Measurements from ENCODE around the gene ETV7. TPM values are rescaled to one million over a fixed set of nuclear protein-coding genes. Genes with fewer than 3 reads are reported as not detected.

ETV7 gene
- total RNA-seq, 2 experiments from 2014 or later, result 0.51 to 0.86 TPM

DNA sequence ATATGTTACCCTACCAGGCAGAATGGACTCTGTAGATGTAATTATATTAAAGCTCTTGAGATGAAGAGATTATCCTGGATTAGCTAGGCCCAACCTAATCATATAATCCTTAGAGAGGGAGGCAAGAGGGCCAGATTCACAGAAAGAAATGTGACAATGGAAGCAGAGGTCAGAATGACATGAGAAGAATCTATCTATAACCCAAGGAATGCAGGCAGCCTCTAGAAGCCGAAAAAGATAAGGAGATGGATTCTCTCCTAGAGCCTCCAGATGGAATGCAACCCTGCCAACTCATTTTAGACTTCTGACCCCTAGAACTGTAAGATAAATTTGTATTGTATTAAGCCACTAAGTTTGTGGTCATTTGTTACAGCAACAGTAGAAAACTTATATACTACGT, 42.9 kb upstream of the ETV7 start:
- intact Hi-C loops (cut with micrococcal nuclease), result no loop called here
- Mint-ChIP-seq H3K4me3 (no peak overlapping the region), H3K27ac (no peak overlapping the region), H3K9me3 (no peaks in the 10 kb centered on the region), H3K27me3 (no peaks in the 10 kb centered on the region), H3K36me3 (ENCODE audit: low read depth) (no peaks in the 10 kb centered on the region), H3K4me1 (ENCODE audit: low read depth) (peaks cover 5% of the 10 kb centered on the region)
- ATAC-seq, result no peak
- no peak for DNase-seq
- ChIA-PET CTCF (interaction anchor here (0.9 to 1.4 kb wide), 4 partner anchors 9 to 352 kb away, joined by 3 to 5 read pairs (median 3); partner anchors contain the start of genes KCTD20 and PXT1), POLR2A (interaction anchor here (0.7 kb wide), 1 partner anchor 22 kb away, joined by 3 read pairs; no protein-coding TSS in a partner anchor)
- no peak for TF ChIP-seq CTCF (IDR thresholded peaks at IDR 0.05)

GRCh38 chr6:36428911-36429310, 41.4 kb upstream of the ETV7 start:
- POLR2A ChIA-PET, result interaction anchor here (0.9 kb wide), 1 partner anchor 33 kb away, joined by 3 read pairs; no protein-coding TSS in a partner anchor

DNA sequence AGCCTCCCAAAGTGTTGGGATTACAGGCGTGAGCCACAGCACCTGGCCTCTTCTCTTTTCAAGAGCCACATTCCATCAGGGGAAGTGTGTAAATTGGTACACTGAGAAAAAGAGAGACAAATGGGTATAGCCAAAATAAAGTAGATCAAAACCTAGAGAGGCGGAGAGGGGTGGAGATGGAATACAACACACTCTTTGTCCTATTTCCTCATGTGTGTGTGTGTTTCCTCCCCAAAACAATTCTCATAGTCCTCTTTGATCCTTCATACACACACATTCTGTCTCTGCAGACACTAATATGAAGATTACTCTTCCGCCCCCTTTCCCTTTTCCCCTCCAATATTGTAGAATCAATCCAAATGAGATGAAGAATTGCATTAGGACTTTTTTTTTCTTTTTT, 39.2 kb upstream of the ETV7 start:
- ChIA-PET POLR2A (no interaction called here), CTCF (no interaction called here)
- DNase-seq (no peak), ATAC-seq (no peak)
- Mint-ChIP-seq H3K27me3 (no peaks in the 10 kb centered on the region), H3K4me3 (no peak overlapping the region), H3K27ac (no peak overlapping the region), H3K9me3 (no peaks in the 10 kb centered on the region), H3K36me3 (ENCODE audit: low read depth) (no peaks in the 10 kb centered on the region), H3K4me1 (ENCODE audit: low read depth) (peaks cover 11% of the 10 kb centered on the region)
- TF ChIP-seq CTCF (IDR thresholded peaks at IDR 0.05), result no peak
- intact Hi-C loops (cut with micrococcal nuclease), result no loop called here

More at GRCh38 chr6:36428911-36429310, 41.4 kb upstream of the ETV7 start:
- Mint-ChIP-seq H3K4me1 (ENCODE audit: low read depth) (peaks cover 7% of the 10 kb centered on the region), H3K27me3 (no peaks in the 10 kb centered on the region), H3K36me3 (ENCODE audit: low read depth) (no peaks in the 10 kb centered on the region), H3K27ac (no peak overlapping the region), H3K9me3 (no peaks in the 10 kb centered on the region), H3K4me3 (no peak overlapping the region)
- no peak for DNase-seq
- CTCF ChIA-PET, result no interaction called here
- intact Hi-C loops (cut with micrococcal nuclease), result no loop called here
- TF ChIP-seq CTCF (IDR thresholded peaks at IDR 0.05), result no peak
- no peak for ATAC-seq

DNA sequence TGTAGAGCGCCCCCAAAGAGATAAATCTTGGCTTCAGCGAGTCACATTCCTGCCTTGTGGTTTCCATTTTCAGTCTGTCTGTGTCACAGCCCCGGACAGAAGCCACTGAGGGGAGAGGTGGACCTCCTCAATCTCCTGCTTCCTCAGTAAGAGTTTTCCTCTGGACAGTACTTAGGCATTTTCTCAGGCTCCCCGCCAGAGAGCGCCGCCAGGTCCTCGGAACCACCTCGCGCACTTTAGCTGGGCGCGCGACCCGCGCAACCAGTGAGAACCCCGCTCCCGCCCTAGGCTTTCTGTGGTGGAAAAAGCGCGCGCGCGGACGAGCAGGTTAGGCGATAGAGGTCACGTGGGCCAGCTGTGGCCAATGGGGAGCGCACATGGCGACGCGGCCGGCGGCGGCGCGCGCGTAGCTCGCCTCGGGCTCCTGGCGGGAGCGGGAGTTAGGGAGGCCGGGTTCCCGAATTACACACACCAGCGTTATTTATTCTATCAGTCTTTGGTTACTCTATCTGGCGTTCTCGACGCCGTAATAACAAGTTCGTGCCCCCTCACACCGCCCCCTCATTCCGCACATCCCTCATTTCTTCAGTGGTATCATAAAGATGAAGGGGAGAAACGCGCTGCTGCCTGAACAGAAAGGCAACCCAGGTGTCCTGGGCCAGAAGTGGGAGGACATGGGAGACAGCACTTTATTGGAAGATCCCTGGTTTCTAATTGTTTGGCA, 35.8 kb upstream of the ETV7 start:
- Mint-ChIP-seq H3K4me1 (ENCODE audit: low read depth) (peaks cover 11% of the 10 kb centered on the region), H3K9me3 (no peaks in the 10 kb centered on the region), H3K27me3 (no peaks in the 10 kb centered on the region), H3K4me3 (peak overlapping the region; percentile 77), H3K27ac (peak overlapping the region; percentile 89), H3K36me3 (ENCODE audit: low read depth) (no peaks in the 10 kb centered on the region)
- ATAC-seq (peak; percentile 96), DNase-seq (peak; percentile 99)
- peak; percentile 67 for TF ChIP-seq CTCF (IDR thresholded peaks at IDR 0.05)
- ChIA-PET CTCF (interaction anchor here (0.7 to 3.1 kb wide), 20 partner anchors 9 to 185 kb away, joined by 3 to 11 read pairs (median 4); partner anchors contain the start of genes KCTD20 and PXT1), POLR2A (interaction anchor here (0.6 to 1.6 kb wide), 6 partner anchors 12 to 449 kb away, joined by 3 to 7 read pairs (median 5); partner anchors contain the start of genes KCTD20, PXT1 and SRSF3)
- intact Hi-C loops (cut with micrococcal nuclease), result loop anchor here (5.0 kb wide), 1 partner anchor 124 kb away; the partner anchor contains the start of gene STK38

GRCh38 chr6:36422714-36423100, 35.2 kb upstream of the ETV7 start:
- H3K9me3 Mint-ChIP-seq, result no peaks in the 10 kb centered on the region
- POLR2A ChIA-PET, result interaction anchor here (0.5 to 1.6 kb wide), 4 partner anchors 9 to 449 kb away, joined by 3 to 6 read pairs (median 4); partner anchors contain the start of genes KCTD20 and PXT1
- CTCF ChIA-PET, result interaction anchor here (0.7 to 3.1 kb wide), 15 partner anchors 10 to 157 kb away, joined by 3 to 11 read pairs (median 4); partner anchors contain the start of genes KCTD20 and PXT1
- ATAC-seq (peak; percentile 3), DNase-seq (no peak)
- H3K27me3 Mint-ChIP-seq, result no peaks in the 10 kb centered on the region
- no peaks in the 10 kb centered on the region for H3K36me3 Mint-ChIP-seq (ENCODE audit: low read depth)
- no peak for TF ChIP-seq CTCF (IDR thresholded peaks at IDR 0.05)
- intact Hi-C loops (cut with micrococcal nuclease), result loop anchor here (5.0 kb wide), 1 partner anchor 125 kb away; the partner anchor contains the start of gene STK38
- peaks cover 11% of the 10 kb centered on the region for H3K4me1 Mint-ChIP-seq (ENCODE audit: low read depth)
- peak overlapping the region; percentile 89 for H3K27ac Mint-ChIP-seq
- peak overlapping the region; percentile 77 for H3K4me3 Mint-ChIP-seq

Data from activated CD8-positive, alpha-beta T cell treated with anti-CD3 and anti-CD28 coated beads for 36 hours (primary cell).